SK-MEL-5 (cell line): ENCODE results near the gene MPZL3. TPM values are rescaled to one million over a fixed set of nuclear protein-coding genes. Genes with fewer than 3 reads are reported as not detected.

Experiments
- DNase-seq: peaks from one replicate; pipeline ENCODE4 v3.0.0-alpha.2; 2016; ENCODE audit warnings: low read depth, low spot score
- in situ Hi-C: cut with HindIII; loops from 2 replicates; pipeline ENCODE4 v1.10.0; 2016; ENCODE audit warnings: low sequenced_read_pairs, high pct_unique_total_duplicates, low pct_unique_long_range_greater_than_20kb
- total RNA-seq: library from RNA; depleted of rRNA; stranded (reverse); fragments of >200 nt; shearing (Covaris generic); gene quantifications from 2 replicates; pipeline ENCODE4 v1.2.3, GENCODE V29; 2014

The MPZL3 gene
- total RNA-seq, 1 experiment from 2014 or later, result not detected

DNA sequence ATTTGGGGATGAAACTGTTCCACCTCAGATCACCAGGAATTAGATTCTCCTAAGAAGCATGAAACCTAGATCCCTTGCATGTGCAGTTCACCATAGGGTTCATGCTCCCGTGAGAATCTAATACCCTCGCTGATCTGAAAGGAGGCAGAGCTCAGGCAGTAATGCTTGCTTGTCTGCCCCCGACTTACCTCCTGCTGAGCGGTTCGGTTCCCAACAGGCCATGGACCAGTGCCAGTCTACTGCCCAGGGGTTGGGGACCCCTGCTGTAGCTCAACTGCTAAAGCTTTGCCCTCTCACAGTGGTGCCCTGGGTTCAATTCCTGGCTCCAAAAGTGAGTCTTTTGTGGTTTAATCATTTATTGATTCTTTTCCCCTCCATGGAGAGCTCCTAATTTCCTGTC, 30.7 kb downstream of the MPZL3 start:
- in situ Hi-C loops, result no loop called here
- DNase-seq, result no peak

GRCh38 chr11:118219732-118220131, 32.4 kb downstream of the MPZL3 start:
- in situ Hi-C loops, result no loop called here
- DNase-seq, result no peak

- no peak for DNase-seq
- in situ Hi-C loops, result no loop called here
Measured at GRCh38 chr11:118219244-118219643, 32.9 kb downstream of the MPZL3 start.

GRCh38 chr11:118217575-118217974, 34.6 kb downstream of the MPZL3 start:
- DNase-seq, result no peak
- in situ Hi-C loops, result no loop called here

DNA sequence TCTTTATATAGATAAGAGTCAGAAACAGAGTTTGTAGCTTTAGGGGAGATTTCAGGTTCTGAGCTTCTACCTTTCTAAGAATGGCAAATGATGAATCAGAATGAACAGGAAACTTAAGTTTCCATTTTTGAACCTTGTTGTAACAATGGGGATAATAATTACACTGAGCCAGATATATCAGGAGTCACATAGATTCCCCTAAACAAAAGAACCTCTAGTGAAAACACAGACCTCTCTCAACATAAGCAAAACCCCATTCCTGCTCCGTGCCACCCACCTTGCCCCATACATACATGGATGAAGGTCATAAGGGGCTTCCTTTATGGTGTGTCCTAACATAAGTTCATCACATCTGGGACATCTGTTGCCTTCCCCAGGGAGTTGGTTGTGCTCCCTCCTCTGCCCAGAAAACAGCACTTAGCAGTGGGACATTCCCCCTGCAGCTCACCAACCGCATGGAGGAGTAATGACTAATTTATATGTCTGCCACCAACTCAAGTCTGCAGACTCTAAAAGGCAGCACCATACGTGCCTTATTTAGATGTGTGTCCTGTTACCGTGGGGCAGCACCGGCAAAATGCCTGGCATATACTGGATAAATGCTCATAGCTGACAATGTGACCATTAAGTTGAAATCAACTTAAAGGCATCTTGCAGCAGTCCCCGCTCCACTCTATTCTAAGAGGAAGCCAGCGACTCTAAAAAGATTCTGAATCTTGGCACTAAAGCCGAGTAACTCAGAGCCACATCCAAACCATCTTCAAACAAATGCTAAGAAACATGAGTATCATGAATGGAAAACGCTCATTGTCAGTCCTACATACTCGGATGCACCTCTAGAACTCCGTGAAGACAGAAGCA, 35.3 kb downstream of the MPZL3 start:
- no peak for DNase-seq
- in situ Hi-C loops, result no loop called here

GRCh38 chr11:118215765-118216164, 36.4 kb downstream of the MPZL3 start:
- no peak for DNase-seq
- in situ Hi-C loops, result no loop called here

- in situ Hi-C loops, result no loop called here
- DNase-seq, result no peak
Measured at GRCh38 chr11:118215262-118215661, 36.9 kb downstream of the MPZL3 start.

GRCh38 chr11:118214210-118214914, 37.8 kb downstream of the MPZL3 start:
- in situ Hi-C loops, result no loop called here
- no peak for DNase-seq

GRCh38 chr11:118213781-118214180, 38.4 kb downstream of the MPZL3 start:
- in situ Hi-C loops, result no loop called here
- no peak for DNase-seq

- in situ Hi-C loops, result no loop called here
- DNase-seq, result no peak
Measured at GRCh38 chr11:118213201-118213600, 39.0 kb downstream of the MPZL3 start.

DNA sequence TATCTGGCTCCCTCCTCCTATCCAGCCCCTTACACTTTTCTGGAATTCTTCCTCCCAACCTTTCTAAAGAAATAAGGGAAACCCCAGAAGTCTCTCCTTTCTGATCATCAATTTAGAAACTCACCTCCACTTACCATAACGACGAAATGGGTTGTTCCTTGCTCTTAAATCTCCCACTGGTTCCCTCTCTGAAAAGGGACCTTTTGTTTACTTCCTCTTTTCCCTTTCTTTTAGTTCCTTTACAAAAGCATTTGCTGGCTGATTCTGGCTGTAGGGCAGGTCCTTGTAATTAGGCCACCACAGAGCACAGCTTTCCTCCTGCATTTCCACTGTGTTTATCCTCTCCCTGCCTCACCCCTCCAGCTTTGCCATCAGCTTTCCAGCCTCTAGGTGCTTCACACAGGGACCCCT, 39.4 kb downstream of the MPZL3 start:
- no peak for DNase-seq
- in situ Hi-C loops, result no loop called here

GRCh38 chr11:118212131-118212725, 39.9 kb downstream of the MPZL3 start:
- DNase-seq, result no peak
- in situ Hi-C loops, result no loop called here

GRCh38 chr11:118211006-118211405, 41.2 kb downstream of the MPZL3 start:
- DNase-seq, result no peak
- in situ Hi-C loops, result no loop called here

- DNase-seq, result no peak
- in situ Hi-C loops, result no loop called here
Measured at GRCh38 chr11:118210323-118210722, 41.8 kb downstream of the MPZL3 start.

DNA sequence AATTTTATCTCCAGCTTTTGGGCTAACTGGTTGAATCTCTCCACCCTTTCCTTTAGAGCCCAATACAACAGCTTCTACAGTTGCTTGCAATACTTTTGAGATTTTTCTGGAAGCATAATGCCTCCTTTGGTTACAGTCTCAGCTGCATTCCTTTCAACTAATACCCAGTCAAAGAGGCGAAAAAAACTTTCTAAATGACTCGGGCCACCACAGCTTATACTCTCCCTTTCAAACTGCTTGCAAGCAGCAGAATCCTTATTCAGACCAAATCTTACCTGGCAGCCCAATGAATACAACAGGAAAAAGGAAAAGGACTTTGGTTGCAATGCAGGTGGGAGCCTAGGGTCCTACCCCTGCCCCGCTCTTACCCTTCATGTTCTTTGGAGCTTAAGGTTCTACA, 43.1 kb downstream of the MPZL3 start:
- DNase-seq, result no peak
- in situ Hi-C loops, result no loop called here

- in situ Hi-C loops, result no loop called here
- no peak for DNase-seq
Measured at GRCh38 chr11:118207079-118207478, 45.1 kb downstream of the MPZL3 start.

DNA sequence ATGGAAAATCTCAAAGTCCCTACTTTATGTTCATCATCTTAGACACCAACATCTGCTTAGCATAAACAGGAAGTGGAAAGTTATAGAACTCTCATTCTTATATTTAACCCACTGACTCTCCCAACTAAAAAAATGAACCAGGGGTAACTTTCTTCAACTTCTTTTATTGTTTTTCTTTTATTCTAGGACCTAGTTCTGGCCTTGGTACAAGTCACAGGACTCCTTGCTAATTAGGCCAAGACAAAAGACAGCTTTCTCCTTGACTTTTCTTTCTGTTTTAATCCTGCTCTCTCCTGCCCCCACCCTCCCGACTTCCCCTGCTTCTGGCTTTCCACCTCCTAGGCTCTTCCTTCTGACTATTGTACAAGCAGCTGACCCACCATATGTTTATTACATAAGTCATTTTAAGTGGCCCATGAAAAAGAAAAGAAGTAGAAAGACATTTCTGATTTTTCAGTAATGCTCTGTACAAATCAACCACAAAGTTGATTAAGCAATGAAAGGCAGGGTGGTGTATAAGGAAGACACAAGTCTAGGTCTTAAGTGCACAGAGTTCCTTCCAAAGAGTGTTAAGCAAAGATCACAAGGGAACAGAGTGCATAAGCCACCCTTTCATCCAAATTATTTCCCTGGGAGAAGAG, 45.7 kb downstream of the MPZL3 start:
- in situ Hi-C loops, result no loop called here

More for the DNA sequence above, 45.7 kb downstream of the MPZL3 start:
- DNase-seq, result peak; percentile 23
